ENCODE measurements around the gene NLGN1.

- TF ChIP-seq CTCF (IDR thresholded peaks at IDR 0.05) (no peak), POLR2A (IDR thresholded peaks at IDR 0.05) (no peak)
Observed at GRCh38 chr3:174002543-174002942, 605.0 kb downstream of the NLGN1 start.
